Measurements from ENCODE around the gene PARP9.

The PARP9 gene

GRCh38 chr3:122560680-122561079, 3.4 kb downstream of the PARP9 start:
- no peak overlapping the region for H3K27ac ChIP-seq
- DNase-seq (ENCODE audit: low spot score): no peak
- H3K4me3 ChIP-seq: no peak overlapping the region
- TF ChIP-seq CTCF (IDR thresholded peaks at IDR 0.05): no peak

GRCh38 chr3:122559906-122560305, 4.2 kb downstream of the PARP9 start:
- H3K4me3 ChIP-seq: no peak overlapping the region
- no peak for TF ChIP-seq CTCF (IDR thresholded peaks at IDR 0.05)
- no peak for DNase-seq (ENCODE audit: low spot score)
- no peak overlapping the region for H3K27ac ChIP-seq

GRCh38 chr3:122558605-122559004, 5.5 kb downstream of the PARP9 start:
- no peak for TF ChIP-seq CTCF (IDR thresholded peaks at IDR 0.05)
- no peak overlapping the region for H3K27ac ChIP-seq
- no peak overlapping the region for H3K4me3 ChIP-seq
- no peak for DNase-seq (ENCODE audit: low spot score)

GRCh38 chr3:122557356-122557755, 6.7 kb downstream of the PARP9 start:
- H3K27ac ChIP-seq: no peak overlapping the region
- DNase-seq (ENCODE audit: low spot score): no peak
- no peak overlapping the region for H3K4me3 ChIP-seq
- no peak for TF ChIP-seq CTCF (IDR thresholded peaks at IDR 0.05)

GRCh38 chr3:122555275-122556071, 8.6 kb downstream of the PARP9 start:
- Histone ChIP-seq H3K4me3 (no peak overlapping the region), H3K27ac (no peak overlapping the region)
- TF ChIP-seq CTCF (IDR thresholded peaks at IDR 0.05): no peak
- no peak for DNase-seq (ENCODE audit: low spot score)

- Histone ChIP-seq H3K4me3 (no peak overlapping the region), H3K27ac (no peak overlapping the region)
- DNase-seq (ENCODE audit: low spot score): no peak
- TF ChIP-seq CTCF (IDR thresholded peaks at IDR 0.05): no peak
These were observed 10.9 kb downstream of the PARP9 start for GRCh38 chr3:122553171-122553570.

GRCh38 chr3:122548619-122549018, 15.5 kb downstream of the PARP9 start:
- Histone ChIP-seq H3K4me3 (no peak overlapping the region), H3K27ac (no peak overlapping the region)
- TF ChIP-seq CTCF (IDR thresholded peaks at IDR 0.05): no peak
- DNase-seq (ENCODE audit: low spot score): no peak
